ENCODE measurements around the gene C1orf35. TPM values are rescaled to one million over a fixed set of nuclear protein-coding genes. Genes with fewer than 3 reads are reported as not detected.

Gene C1orf35
- total RNA-seq, 1 donor from 2014 or later: 22.4 TPM

GRCh38 chr1:228064296-228064695 is 38.8 kb downstream of the C1orf35 start:
- no peak for DNase-seq (ENCODE audit: low spot score)

- no peak for DNase-seq (ENCODE audit: low spot score)
Measured at GRCh38 chr1:228063251-228064191, 39.6 kb downstream of the C1orf35 start.

DNA sequence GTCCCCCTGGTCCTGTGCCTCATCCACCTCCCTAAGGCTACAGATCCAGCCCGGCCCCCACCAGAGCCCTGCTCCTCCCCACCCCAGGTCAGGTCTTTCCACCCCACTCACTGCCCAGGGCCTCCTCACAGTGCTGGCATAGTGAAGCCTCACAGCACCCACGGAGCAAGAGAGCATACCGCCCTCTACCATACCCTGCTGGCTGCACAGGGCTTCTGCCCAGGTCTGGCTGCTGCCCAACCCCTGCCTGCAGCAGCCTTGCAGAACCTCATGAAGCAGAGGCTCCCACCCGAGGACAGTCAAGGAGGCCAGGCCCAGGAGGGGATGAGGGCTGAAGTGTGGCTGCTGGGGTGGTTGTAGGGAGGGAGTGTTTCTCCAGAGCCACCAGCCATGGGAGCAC is 40.3 kb downstream of the C1orf35 start:
- DNase-seq (ENCODE audit: low spot score): no peak

DNA sequence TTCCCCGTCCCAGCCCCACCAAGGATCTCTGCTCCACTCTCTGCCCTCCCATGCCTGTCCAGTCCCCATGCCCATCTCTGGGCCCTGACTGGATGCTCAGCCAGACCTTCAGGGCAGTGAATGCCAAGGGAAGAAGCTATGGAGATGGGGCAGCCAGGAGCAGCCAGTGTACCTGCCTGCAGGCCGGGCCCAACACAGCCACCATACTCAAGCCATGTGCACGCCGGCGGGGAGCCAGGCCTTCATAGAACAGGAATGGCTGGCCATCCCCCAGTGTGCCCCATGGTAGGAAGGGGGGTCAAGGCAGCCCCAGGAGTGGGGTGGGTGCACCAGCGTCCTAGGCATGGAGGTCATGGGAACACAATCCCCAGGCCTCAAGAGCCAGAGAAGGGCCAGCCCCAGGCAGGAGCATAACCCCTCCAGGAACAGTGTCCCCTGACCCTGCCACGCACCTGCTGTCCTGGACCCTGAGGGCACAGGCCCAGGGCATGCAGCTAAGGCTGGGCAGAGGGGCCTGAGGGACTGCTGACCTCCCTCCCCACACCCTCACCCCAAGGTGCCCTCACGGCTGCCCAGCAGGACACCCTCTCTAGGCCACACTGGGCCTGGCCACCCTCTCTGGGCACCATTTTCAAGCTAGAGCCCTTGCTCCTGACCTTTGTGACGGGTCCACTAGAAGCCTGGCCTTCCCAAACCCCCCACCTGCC is 40.9 kb downstream of the C1orf35 start:
- no peak for DNase-seq (ENCODE audit: low spot score)

DNA sequence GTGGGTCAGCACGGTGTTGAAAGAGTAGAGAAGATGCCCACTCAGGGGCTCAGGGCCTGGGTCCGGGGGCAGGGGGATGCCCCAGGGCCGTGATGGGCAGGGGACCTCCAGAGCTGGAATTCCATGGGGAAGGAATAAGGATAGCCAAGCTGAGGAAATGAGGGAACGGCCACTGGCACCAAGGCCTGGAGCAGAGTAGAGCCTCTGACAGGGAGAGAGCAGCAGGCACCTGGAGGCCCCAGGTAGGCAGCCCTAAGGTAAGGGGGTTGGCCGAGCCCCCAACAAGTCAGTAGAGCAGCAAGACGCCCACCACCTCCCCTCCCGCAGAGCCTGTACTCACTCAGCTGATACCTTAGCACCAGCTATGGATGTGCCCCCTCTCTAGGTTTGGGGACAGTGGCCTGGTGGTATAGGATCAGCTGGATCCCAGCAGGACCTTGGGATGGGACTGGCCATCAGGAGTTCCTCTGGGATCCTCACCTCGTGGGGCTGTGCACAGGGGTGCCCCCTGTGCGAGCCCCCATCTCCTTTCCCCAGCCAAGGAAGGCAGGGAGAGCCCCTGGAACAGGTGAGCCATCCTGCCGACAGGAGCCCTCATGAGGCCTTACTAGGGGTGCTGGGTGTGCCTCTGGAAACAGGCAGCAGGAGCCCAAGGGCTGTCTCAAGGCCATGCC is 41.6 kb downstream of the C1orf35 start:
- no peak for DNase-seq (ENCODE audit: low spot score)

GRCh38 chr1:228060458-228061190 is 42.5 kb downstream of the C1orf35 start:
- no peak for DNase-seq (ENCODE audit: low spot score)

GRCh38 chr1:228059634-228060457 is 43.3 kb downstream of the C1orf35 start:
- DNase-seq (ENCODE audit: low spot score): peak; percentile 96

DNA sequence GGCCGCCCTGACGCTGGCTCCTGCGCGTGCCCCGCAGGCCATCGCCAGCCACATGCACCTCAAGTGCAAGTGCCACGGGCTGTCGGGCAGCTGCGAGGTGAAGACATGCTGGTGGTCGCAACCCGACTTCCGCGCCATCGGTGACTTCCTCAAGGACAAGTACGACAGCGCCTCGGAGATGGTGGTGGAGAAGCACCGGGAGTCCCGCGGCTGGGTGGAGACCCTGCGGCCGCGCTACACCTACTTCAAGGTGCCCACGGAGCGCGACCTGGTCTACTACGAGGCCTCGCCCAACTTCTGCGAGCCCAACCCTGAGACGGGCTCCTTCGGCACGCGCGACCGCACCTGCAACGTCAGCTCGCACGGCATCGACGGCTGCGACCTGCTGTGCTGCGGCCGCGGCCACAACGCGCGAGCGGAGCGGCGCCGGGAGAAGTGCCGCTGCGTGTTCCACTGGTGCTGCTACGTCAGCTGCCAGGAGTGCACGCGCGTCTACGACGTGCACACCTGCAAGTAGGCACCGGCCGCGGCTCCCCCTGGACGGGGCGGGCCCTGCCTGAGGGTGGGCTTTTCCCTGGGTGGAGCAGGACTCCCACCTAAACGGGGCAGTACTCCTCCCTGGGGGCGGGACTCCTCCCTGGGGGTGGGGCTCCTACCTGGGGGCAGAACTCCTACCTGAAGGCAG is 44.0 kb downstream of the C1orf35 start:
- DNase-seq (ENCODE audit: low spot score): no peak

GRCh38 chr1:228058172-228058948 is 44.8 kb downstream of the C1orf35 start:
- no peak for DNase-seq (ENCODE audit: low spot score)

Other genes starting within 250 kb of the C1orf35 start
- 2.2 TPM for gene WNT9A, start 155.4 kb downstream of the C1orf35 start, total RNA-seq
- gene WNT3A, start 96.3 kb downstream of the C1orf35 start, total RNA-seq: 0.06 TPM
- 419 TPM for gene ARF1, start 20.6 kb downstream of the C1orf35 start, total RNA-seq
- 56.1 TPM for gene MRPL55, start 6.0 kb upstream of the C1orf35 start, total RNA-seq
- gene GUK1, start 37.0 kb upstream of the C1orf35 start, total RNA-seq: 235 TPM
- 2.8 TPM for gene GJC2, start 46.6 kb upstream of the C1orf35 start, total RNA-seq
- gene IBA57, start 62.5 kb upstream of the C1orf35 start, total RNA-seq: 12.8 TPM
- gene OBSCN, start 104.7 kb upstream of the C1orf35 start, total RNA-seq: 25.8 TPM

Measured in mucosa of gallbladder (tissue), 1 donor.